Cardiac muscle cell (in vitro differentiated cells and primary cell): ENCODE measurements around the gene KCNMA1. TPM values are rescaled to one million over a fixed set of nuclear protein-coding genes. Genes with fewer than 3 reads are reported as not detected.
A peak's percentile ranks its signal among the peaks of the same experiment; 100 is the strongest.
"Not testable (repeated sequence)": the region's sequence is repeated elsewhere in the genome, so short reads cannot be mapped to it uniquely, and the experiment has no call there.

Source experiments
- DNase-seq, 2 donors: peaks; one replicate each; pipeline versions ENCODE4 v3.0.0 to v3.0.0-alpha.2; 2010 to 2017; ENCODE audit warnings: low read depth in 1 of 2, low spot score in 1 of 2
- H3K27ac ChIP-seq: fragments of 200-600 bp; sonication (generic); 2 replicates; pipeline ENCODE4 v1.5.1; 2016
- H3K27me3 ChIP-seq: fragments of 200-600 bp; sonication (generic); 2 replicates; pipeline ENCODE4 v1.6.0; 2016; ENCODE audit warnings: control low read depth
- H3K36me3 ChIP-seq: fragments of 200-600 bp; sonication (generic); 2 replicates; pipeline ENCODE4 v1.5.1; 2016; ENCODE audit warnings: control low read depth
- H3K4me1 ChIP-seq: fragments of 200-600 bp; sonication (generic); 2 replicates; pipeline ENCODE4 v1.8.1; 2017; ENCODE audit warnings: low read depth, mild to moderate bottlenecking, mixed run types
- H3K4me3 ChIP-seq: fragments of 200-600 bp; sonication (generic); 2 replicates; pipeline ENCODE4 v1.5.1; 2016; ENCODE audit warnings: mild to moderate bottlenecking
- H3K9me3 ChIP-seq: fragments of 200-600 bp; sonication (generic); 2 replicates; pipeline ENCODE4 v1.5.1; 2017; ENCODE audit warnings: low read depth, mild to moderate bottlenecking, control low read depth
- polyA plus RNA-seq: library from polyadenylated mRNA; unstranded; fragments of >200 nt; fragmentation: Nextera tagmentation; extraction: Ambion mirVana; gene quantifications from 2 replicates; pipeline ENCODE4 v1.2.1, GENCODE V29; 2016
- total RNA-seq: library from RNA; depleted of rRNA; stranded (reverse); fragments of >200 nt; gene quantifications from 2 replicates; pipeline ENCODE4 v1.2.3, GENCODE V29; 2016
- TF ChIP-seq, protein P1 (sequence below): IDR thresholded peaks from 2 replicates; pipeline ENCODE4 v1.5.1; 2012; ENCODE audit warnings: low read depth, mild to moderate bottlenecking, low read length

The KCNMA1 gene
- total RNA-seq: 1.8 and 3.2 TPM in 2 replicates
- 1.7 and 1.9 TPM in 2 replicates for polyA plus RNA-seq

DNA sequence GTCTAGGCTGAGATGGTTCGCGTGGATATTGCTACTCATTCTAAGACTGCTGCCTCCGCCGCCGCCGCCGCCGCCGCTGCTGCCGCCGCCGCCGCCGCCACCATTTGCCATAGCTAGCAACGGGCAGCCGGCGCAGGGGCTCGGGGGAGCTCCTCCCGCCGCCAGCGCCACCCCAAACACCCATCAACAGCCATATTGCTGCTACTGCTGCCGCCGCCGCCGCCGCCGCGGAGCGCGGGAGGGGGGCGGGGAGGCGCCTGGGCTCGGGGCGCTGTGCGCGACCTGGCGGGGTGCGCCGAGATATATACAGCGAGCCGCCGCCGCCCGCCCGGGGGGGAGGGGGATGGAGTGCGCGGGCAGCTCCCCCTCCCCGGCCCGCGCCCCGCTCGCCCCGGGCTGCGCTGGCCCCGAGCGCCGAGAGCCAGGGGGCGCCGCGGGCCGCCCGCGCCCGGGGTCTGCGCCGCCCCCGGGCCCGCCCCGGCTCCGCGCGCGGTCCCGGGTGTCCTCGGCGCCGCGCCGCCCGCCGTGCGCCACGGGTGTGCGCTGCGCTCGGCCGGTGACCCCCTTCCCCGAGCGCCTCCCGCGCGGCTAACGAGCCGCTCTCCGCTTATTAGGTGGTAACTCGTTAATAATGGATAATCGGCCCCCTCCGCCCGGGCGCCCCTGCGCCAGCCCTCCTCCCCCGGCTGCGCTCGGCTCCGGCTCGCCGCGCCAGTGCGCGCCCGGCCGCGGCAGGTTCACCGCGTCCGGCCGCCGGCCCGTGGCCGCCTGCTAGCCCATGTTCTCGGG lies at the start of gene KCNMA1:
Gene KCNMA1, minus strand, starts transcription at position 277 of the 789 bp plus-strand sequence.
- H3K27me3 ChIP-seq: peaks cover 87% of the 10 kb centered on the region
- H3K27ac ChIP-seq: no peak within 1 kb of the TSS
- no peaks in the 10 kb centered on the region for H3K36me3 ChIP-seq
- DNase-seq: peak in 1 of 2 donors; percentile 41
- peaks cover 4% of the 10 kb centered on the region for H3K4me1 ChIP-seq
- H3K4me3 ChIP-seq: peak within 1 kb of the TSS; percentile 70
- no peaks in the 10 kb centered on the region for H3K9me3 ChIP-seq
- TF ChIP-seq, protein P1, sequence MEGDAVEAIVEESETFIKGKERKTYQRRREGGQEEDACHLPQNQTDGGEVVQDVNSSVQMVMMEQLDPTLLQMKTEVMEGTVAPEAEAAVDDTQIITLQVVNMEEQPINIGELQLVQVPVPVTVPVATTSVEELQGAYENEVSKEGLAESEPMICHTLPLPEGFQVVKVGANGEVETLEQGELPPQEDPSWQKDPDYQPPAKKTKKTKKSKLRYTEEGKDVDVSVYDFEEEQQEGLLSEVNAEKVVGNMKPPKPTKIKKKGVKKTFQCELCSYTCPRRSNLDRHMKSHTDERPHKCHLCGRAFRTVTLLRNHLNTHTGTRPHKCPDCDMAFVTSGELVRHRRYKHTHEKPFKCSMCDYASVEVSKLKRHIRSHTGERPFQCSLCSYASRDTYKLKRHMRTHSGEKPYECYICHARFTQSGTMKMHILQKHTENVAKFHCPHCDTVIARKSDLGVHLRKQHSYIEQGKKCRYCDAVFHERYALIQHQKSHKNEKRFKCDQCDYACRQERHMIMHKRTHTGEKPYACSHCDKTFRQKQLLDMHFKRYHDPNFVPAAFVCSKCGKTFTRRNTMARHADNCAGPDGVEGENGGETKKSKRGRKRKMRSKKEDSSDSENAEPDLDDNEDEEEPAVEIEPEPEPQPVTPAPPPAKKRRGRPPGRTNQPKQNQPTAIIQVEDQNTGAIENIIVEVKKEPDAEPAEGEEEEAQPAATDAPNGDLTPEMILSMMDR: no peak

DNA sequence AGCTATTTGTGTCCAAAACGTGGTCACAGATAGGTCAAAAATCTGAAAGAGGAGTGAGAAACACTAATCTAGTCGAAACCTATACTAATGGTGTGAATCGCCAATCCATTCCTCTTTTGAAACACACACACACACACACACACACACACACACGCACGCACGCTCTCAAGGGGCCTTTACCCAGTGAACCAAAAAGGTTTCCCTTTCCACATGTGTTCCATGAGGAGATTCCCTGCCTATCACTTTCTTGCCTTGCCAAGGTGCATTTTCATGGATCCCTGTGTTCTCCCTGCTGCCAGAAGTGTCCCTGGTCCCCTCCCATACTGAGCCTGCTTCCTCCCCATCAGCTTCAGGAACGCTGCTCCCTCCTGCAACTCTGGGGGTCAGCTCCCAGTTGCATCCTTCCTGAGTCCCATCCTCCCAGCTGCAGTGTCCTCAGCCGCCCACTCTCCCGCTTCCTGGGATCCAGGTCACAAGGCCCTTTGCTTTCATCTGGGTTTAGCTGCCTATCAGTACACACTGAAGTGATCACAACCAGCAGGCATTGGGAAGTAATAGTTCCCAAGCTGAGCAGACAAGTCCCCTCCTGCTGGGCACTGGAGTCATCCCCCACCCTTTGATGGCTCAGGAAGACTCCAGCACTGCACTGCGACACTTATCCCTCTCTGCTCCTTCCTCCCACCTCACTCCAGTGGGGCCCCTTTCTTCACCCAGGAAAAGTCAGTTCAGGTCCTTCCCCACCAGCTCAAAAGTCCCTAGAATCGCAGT lies 49.2 kb upstream of the KCNMA1 start:
- DNase-seq: no peak
- H3K27ac ChIP-seq: no peak overlapping the region
- H3K27me3 ChIP-seq: no peaks in the 10 kb centered on the region
- TF ChIP-seq, protein P1: no peak
- H3K9me3 ChIP-seq: no peaks in the 10 kb centered on the region
- H3K4me1 ChIP-seq: no peaks in the 10 kb centered on the region
- no peak overlapping the region for H3K4me3 ChIP-seq
- H3K36me3 ChIP-seq: no peaks in the 10 kb centered on the region

DNA sequence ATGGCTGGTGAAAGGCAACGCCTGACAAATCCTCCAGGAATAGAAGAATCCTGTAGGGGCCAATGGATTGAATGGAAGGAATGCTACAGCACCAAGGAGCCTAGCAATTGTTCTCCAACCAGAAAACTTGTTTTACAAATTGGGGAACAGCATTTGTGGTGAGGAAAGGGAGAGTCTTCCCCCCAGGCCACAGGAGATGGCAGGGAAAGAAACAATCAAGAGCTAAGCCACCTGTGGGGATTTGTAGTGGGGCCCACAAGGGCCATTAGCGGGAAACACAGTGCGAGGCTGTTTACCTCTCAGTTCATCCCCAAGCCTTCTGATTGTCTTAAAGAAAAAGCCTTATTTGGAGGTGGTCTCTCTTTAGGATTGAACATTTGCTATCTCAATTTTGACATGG lies 48.5 kb upstream of the KCNMA1 start:
- H3K9me3 ChIP-seq: no peaks in the 10 kb centered on the region
- H3K27ac ChIP-seq: no peak overlapping the region
- TF ChIP-seq, protein P1: no peak
- no peak for DNase-seq
- no peaks in the 10 kb centered on the region for H3K27me3 ChIP-seq
- no peaks in the 10 kb centered on the region for H3K36me3 ChIP-seq
- no peak overlapping the region for H3K4me3 ChIP-seq
- no peaks in the 10 kb centered on the region for H3K4me1 ChIP-seq

DNA sequence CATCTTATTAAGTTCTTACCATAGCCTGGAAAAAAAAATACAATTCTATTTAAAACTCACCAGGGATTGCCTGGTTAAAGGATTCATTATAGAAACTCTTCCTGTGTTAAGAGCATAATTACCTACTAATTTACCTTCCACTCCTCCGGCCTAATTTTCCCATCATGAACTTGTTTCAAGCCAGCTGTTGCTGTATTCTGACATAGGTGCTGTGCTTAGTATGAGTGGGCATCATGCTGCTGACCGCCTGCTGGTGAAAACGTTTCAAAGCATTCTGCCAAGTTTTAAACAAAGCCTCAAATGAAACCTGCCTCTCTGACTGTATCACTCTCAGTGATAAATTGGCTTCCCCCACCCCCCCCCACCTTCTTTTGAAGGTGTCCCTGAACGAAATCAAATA lies 47.8 kb upstream of the KCNMA1 start:
- Histone ChIP-seq H3K4me1 (no peaks in the 10 kb centered on the region), H3K36me3 (no peaks in the 10 kb centered on the region), H3K4me3 (no peak overlapping the region), H3K27ac (no peak overlapping the region), H3K9me3 (no peaks in the 10 kb centered on the region), H3K27me3 (no peaks in the 10 kb centered on the region)
- TF ChIP-seq, protein P1: no peak
- no peak for DNase-seq

DNA sequence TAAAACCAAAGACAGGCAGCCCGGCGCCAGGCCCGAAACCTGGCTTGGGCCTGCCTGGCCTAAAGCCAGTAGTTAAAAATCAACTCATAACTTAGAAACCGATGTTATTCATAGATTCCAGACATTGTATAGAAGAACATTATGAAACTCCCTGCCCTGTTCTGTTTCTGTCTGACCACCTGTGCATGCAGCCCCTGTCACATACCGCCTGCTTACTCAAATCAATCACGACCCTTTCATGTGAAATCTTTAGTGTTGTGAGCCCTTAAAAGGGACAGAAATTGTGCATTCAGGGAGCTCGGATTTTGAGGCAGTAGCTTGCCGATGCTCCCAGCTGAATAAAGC lies 45.5 kb upstream of the KCNMA1 start:
- H3K4me1 ChIP-seq, DNase-seq, H3K9me3 ChIP-seq, H3K27ac ChIP-seq, H3K27me3 ChIP-seq, H3K36me3 ChIP-seq, H3K4me3 ChIP-seq: not testable (repeated sequence)
